ENCODE data around the gene GALT. TPM values are rescaled to one million over a fixed set of nuclear protein-coding genes. Genes with fewer than 3 reads are reported as not detected.
A peak's percentile ranks its signal among the peaks of the same experiment; 100 is the strongest.

Gene GALT
- total and polyA plus RNA-seq, 2 of the 13 experiments (the other 11 are each of a cell fraction or from before 2014, with no cell fraction given), result 40.4 to 46.3 TPM

- TF ChIP-seq HNF1A (IDR thresholded peaks at IDR 0.05; ENCODE audit: low read depth), result no peak
- TF ChIP-seq HNF1A (CRISPR knock-in tag; IDR thresholded peaks at IDR 0.05; ENCODE audit: borderline replicate concordance), result no peak; the same call in 1 of the 2 replicates
- no peak for TF ChIP-seq PAWR (CRISPR knock-in tag; IDR thresholded peaks at IDR 0.05; ENCODE audit: borderline replicate concordance)
- TF ChIP-seq NR2F6 (IDR thresholded peaks at IDR 0.05), result peak; percentile 73
- peak; percentile 96 for TF ChIP-seq NR2F6 (CRISPR knock-in tag; IDR thresholded peaks at IDR 0.05)
- TF ChIP-seq ZNF343 (CRISPR knock-in tag; IDR thresholded peaks at IDR 0.05), result no peak
- TF ChIP-seq ZBTB44 (CRISPR knock-in tag; IDR thresholded peaks at IDR 0.05), result no peak
- no peak for TF ChIP-seq ZNF207 (IDR thresholded peaks at IDR 0.05; ENCODE audit: borderline replicate concordance)
- no peak for TF ChIP-seq ATF1 (CRISPR knock-in tag; IDR thresholded peaks at IDR 0.05)
- TF ChIP-seq ZKSCAN1 (IDR thresholded peaks at IDR 0.05; ENCODE audit: low read length), result no peak
- peak; percentile 66; the same call in 1 of the 2 replicates for TF ChIP-seq RFXAP (CRISPR knock-in tag; IDR thresholded peaks at IDR 0.05; ENCODE audit: borderline replicate concordance)
- TF ChIP-seq ZBTB34 (CRISPR knock-in tag; IDR thresholded peaks at IDR 0.05), result 0 out of 2 replicates have a peak, but pooled peaks have one; percentile 31
- no peak for TF ChIP-seq BRD4 (CRISPR knock-in tag; IDR thresholded peaks at IDR 0.05)
- TF ChIP-seq TFDP2 (CRISPR knock-in tag; IDR thresholded peaks at IDR 0.05), result peak; percentile 75
These were observed 5.6 kb downstream of the GALT start, which contains the start of gene IL11RA (continued) for GRCh38 chr9:34651876-34652601.

All from HepG2 (cell line).